OCI-LY3 (cell line): ENCODE results near the gene FAM181A.

Source experiments
- CTCF ChIP-seq: fragments of 200-600, 300-600 bp; sonication (generic); IDR thresholded peaks from 2 replicates; pipeline ENCODE4 v1.5.1; 2014; ENCODE audit warnings: antibody characterized with exemption, low read length, low read depth
- EZH2phosphoT487 ChIP-seq: fragments of 200-600 bp; shearing (Covaris generic); IDR thresholded peaks from 2 replicates; pipeline ENCODE4 v1.6.1; 2018; ENCODE audit warnings: antibody characterized with exemption, mixed run types, low read depth

DNA sequence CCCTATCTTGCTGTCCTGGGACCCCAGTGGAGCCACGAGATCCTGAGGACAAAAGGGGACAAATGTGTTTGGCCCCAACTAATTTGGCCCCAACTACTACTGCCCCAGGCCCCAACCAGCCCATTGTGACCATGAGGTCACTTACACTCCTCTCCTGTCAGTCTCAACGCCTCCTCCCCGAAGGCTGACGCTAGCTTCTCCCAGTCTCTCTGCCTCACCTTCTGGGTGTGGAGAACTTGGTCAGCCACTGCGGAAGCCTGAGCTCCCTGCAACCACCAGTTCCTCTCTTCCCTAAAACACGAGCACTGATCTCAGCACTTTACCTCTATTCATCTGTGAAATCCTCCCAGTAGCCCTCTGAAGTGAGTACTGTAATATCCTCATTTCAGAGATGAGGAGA, 13.3 kb downstream of the FAM181A start:
- TF ChIP-seq CTCF = no peak
- TF ChIP-seq EZH2phosphoT487 = no peak
